ENCODE results near the gene KCTD17.

The KCTD17 gene

DNA sequence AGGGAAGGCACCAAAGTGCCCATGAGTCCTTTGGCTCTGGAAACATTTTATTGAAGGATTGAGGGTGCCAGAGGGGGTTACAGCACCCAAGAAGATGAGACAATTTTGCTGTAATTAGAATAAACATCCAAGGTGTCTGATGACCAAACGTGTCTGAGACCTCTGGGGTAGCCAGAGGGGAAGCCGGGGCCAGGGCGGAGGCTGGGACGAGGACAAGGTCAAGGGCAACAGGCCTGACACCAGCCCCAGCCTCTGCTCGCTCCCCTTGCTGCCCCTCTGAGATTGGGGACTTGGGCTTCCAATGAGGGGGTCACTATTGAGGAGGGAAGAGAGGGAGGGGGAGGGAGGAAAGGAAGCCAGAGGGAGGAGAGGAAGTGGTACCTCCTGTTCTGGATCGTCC is 32.4 kb downstream of the KCTD17 start:
- no peak for ATAC-seq (replicated peaks; ENCODE audit: extremely low read depth, poor library complexity, severe bottlenecking)
- Mint-ChIP-seq H3K27ac (ENCODE audit: low read depth) (peak overlapping the region; percentile 75), H3K4me3 (no peak overlapping the region), H3K36me3 (ENCODE audit: insufficient read depth) (peaks cover 16% of the 10 kb centered on the region), H3K9me3 (no peaks in the 10 kb centered on the region), H3K4me1 (peaks cover 23% of the 10 kb centered on the region), H3K27me3 (peaks cover 12% of the 10 kb centered on the region)
- no peak for DNase-seq (ENCODE audit: low spot score in 2 of 2)

DNA sequence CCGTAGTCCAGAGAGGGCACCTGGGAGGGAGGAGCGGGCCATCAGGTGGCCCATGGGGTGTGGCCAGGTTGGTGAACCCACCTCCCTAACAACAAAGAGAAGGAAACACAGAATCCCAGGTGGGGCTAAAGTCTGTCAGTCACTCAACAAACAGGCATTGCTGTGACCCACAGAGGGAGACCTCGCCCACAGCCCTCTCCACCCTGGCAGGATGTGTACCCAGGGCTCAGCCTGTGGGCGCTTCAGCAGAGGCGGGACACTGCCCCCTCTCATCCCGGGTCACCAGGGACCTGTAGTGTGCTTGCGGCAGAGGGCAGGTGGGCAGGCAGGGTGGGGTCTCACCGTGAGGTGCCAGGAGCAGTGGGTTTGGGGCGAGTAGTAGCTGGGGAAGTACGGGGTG is 32.8 kb downstream of the KCTD17 start:
- H3K9me3 Mint-ChIP-seq: no peaks in the 10 kb centered on the region
- ATAC-seq (replicated peaks; ENCODE audit: extremely low read depth, poor library complexity, severe bottlenecking) (no peak), DNase-seq (ENCODE audit: low spot score in 2 of 2) (no peak)
- peaks cover 12% of the 10 kb centered on the region for H3K36me3 Mint-ChIP-seq (ENCODE audit: insufficient read depth)
- H3K4me3 Mint-ChIP-seq: no peak overlapping the region
- H3K4me1 Mint-ChIP-seq: peaks cover 18% of the 10 kb centered on the region
- peaks cover 12% of the 10 kb centered on the region for H3K27me3 Mint-ChIP-seq
- no peak overlapping the region for H3K27ac Mint-ChIP-seq (ENCODE audit: low read depth)

DNA sequence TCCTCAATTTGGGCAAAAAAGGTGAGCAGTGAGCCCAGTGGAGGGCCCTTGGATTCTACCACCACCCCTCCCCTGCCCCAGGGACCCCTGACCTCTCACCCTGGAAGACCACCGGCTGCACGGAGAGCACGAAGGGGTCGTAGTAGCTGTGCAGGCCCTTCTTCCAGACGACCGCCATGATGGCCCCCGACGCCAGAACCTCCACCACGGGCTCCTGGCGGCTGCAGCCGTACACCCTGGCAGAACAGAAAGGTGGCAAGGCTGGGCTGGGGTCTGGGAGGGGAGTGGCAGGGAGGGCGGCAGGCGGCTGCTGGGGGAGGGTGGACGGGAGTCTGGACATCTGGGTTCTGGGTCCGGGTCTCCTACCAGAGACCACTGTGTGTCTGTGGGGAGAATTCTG is 34.6 kb downstream of the KCTD17 start:
- ATAC-seq (replicated peaks; ENCODE audit: extremely low read depth, poor library complexity, severe bottlenecking): no peak
- Mint-ChIP-seq H3K9me3 (no peaks in the 10 kb centered on the region), H3K4me1 (peaks cover 6% of the 10 kb centered on the region), H3K27me3 (peaks cover 12% of the 10 kb centered on the region), H3K27ac (ENCODE audit: low read depth) (no peak overlapping the region), H3K36me3 (ENCODE audit: insufficient read depth) (peaks cover 1% of the 10 kb centered on the region), H3K4me3 (no peak overlapping the region)
- no peak for DNase-seq (ENCODE audit: low spot score in 2 of 2)

DNA sequence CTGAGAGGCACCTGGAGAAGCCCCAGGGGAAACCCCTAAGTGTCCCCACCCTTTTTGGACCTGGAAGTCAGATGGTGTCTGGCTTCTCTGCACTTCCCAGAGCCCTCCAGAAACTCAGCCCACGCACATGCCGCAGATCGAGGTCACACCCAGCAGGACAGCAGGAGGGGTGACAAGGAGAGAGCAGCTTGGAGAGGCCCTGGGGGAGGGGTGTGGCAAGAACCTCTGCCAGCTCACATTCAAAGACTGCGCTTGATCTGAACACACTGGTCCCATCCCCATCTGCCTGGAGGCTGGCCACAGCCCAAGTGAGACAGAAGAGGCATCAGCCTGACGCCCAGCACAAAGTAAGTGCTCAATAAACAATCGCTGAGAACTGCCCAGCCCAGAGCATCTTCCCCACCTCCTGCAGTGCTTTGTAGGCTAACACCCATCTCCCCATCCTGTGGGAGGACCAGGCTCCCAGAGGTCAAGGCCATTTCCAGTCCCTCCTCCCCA is 36.6 kb downstream of the KCTD17 start:
- Mint-ChIP-seq H3K4me3 (no peak overlapping the region), H3K4me1 (peaks cover 6% of the 10 kb centered on the region)
- no peak for ATAC-seq (replicated peaks; ENCODE audit: extremely low read depth, poor library complexity, severe bottlenecking)

DNA sequence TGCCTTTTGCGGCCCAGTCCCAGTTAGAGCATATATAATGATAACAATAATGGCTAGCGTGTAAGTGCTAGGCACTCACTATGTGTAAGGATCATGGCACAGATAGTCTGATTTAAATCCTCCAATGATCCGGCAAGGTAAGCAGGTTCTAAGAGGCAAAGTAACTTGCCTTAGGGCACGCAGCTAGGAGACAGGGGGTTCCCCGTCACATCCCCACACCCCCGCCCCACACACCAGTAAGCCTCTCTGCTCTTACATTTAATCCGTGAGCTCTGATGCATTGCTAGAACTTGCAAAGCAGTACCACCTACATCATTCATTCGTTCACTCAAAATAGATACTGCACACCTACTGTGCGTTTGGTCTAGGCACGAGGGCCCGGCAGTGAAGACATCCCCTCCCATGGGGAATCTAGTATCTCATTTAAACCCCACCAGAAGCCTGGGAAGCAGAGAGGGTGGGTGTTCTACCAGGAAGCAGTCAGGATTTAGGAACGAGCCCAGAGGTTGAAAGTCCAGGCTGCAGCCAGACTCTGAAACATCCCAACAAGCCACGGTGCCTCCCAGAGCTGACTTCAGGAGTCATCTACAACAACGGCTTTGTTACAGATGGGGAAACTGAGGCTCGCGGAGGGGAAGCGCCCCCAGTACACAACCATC is 37.3 kb downstream of the KCTD17 start:
- DNase-seq (ENCODE audit: low spot score in 2 of 2): no peak
- H3K27ac Mint-ChIP-seq (ENCODE audit: low read depth): no peak overlapping the region
- peaks cover 6% of the 10 kb centered on the region for H3K4me1 Mint-ChIP-seq
- no peaks in the 10 kb centered on the region for H3K9me3 Mint-ChIP-seq
- no peaks in the 10 kb centered on the region for H3K36me3 Mint-ChIP-seq (ENCODE audit: insufficient read depth)
- peaks cover 13% of the 10 kb centered on the region for H3K27me3 Mint-ChIP-seq
- no peak for ATAC-seq (replicated peaks; ENCODE audit: extremely low read depth, poor library complexity, severe bottlenecking)
- H3K4me3 Mint-ChIP-seq: no peak overlapping the region

More for the DNA sequence above, 36.6 kb downstream of the KCTD17 start:
- no peak for DNase-seq (ENCODE audit: low spot score in 2 of 2)
- Mint-ChIP-seq H3K36me3 (ENCODE audit: insufficient read depth) (no peaks in the 10 kb centered on the region), H3K9me3 (no peaks in the 10 kb centered on the region), H3K27ac (ENCODE audit: low read depth) (no peak overlapping the region), H3K27me3 (peaks cover 12% of the 10 kb centered on the region)

DNA sequence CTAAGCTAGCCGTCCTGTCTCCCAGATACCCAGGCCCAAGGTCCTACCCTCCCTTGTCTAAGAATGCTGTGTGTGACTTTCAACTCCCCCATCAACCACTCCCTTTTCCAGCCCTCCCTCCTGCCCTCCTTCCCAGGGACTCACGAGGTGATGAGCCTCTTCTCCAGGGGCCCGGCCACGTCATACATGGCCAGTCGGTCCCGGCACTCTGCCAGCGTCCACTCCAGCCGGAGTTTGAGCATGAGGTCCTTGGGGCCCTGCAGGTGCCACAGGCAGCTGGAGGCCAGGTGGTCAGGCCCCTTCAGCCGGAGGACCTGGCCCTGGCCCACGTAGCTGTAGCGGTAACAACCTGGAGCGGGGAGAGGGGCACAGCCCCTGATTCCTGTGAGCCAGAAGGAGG is 37.9 kb downstream of the KCTD17 start:
- H3K4me3 Mint-ChIP-seq: no peak overlapping the region
- H3K4me1 Mint-ChIP-seq: peaks cover 6% of the 10 kb centered on the region
- ATAC-seq (replicated peaks; ENCODE audit: extremely low read depth, poor library complexity, severe bottlenecking) (no peak), DNase-seq (ENCODE audit: low spot score in 2 of 2) (no peak)
- H3K9me3 Mint-ChIP-seq: no peaks in the 10 kb centered on the region
- no peak overlapping the region for H3K27ac Mint-ChIP-seq (ENCODE audit: low read depth)
- no peaks in the 10 kb centered on the region for H3K36me3 Mint-ChIP-seq (ENCODE audit: insufficient read depth)
- peaks cover 18% of the 10 kb centered on the region for H3K27me3 Mint-ChIP-seq

DNA sequence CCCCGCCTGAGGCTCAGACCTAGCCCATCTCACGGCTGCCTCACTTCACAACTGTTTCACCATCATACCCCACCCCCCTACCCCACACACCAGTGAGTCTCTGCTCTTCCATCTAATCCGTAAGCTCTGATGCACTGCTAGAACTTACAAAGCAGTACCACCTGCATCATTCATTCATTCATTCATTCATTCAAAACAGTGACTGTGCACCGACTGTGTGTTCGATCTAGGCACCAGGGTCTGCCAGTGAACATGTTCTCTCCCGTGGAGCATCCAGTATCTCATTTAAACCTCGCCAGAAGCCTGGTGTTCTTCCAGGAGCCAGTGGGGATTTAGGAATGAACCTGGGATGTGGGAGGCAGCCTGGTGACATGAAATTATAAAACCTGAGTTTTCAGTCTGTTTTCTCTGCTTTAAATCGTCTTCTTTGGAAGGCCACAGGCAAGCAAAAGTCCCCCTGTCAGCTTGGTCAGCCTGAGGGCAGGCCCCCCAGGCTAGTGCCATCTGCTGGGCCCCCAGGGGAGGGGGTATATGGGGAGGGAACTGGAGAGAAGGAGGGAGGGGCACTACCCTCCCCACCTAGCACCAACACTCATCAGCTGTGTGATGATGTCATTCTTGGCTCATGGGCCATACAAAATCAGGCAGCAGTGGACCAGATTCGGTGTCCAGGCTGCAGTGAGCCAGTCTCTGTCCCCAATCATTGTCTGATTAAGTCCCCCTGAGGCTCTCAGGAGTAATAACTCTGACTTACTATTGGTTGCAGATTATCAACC is 39.6 kb downstream of the KCTD17 start:
- Mint-ChIP-seq H3K36me3 (ENCODE audit: insufficient read depth) (no peaks in the 10 kb centered on the region), H3K4me1 (peaks cover 6% of the 10 kb centered on the region), H3K9me3 (no peaks in the 10 kb centered on the region), H3K27me3 (peaks cover 34% of the 10 kb centered on the region), H3K27ac (ENCODE audit: low read depth) (no peak overlapping the region), H3K4me3 (no peak overlapping the region)
- DNase-seq (ENCODE audit: low spot score in 2 of 2) (no peak), ATAC-seq (replicated peaks; ENCODE audit: extremely low read depth, poor library complexity, severe bottlenecking) (no peak)

DNA sequence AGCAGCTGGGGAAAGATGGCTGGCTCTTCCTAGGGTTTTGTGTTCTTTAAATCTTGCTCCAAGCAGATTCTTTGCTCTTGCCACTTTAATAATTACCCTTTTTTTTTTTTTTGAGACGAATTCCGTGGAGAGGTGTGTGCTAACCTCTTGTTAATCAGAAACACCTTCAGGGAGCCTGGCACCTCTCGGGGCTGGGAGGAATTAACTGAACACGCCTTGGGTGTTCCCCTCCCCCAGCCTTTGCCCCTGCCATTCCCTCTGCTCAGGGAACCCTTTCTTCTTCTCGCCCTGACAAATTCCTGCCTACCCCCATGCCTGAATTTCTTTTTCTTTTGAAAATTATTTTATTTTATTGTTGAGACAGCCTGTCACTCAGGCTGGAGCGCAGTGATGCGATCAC is 40.5 kb downstream of the KCTD17 start:
- H3K4me1 Mint-ChIP-seq: peaks cover 6% of the 10 kb centered on the region
- H3K27me3 Mint-ChIP-seq: peaks cover 43% of the 10 kb centered on the region
- no peak overlapping the region for H3K4me3 Mint-ChIP-seq
- no peaks in the 10 kb centered on the region for H3K9me3 Mint-ChIP-seq
- no peak overlapping the region for H3K27ac Mint-ChIP-seq (ENCODE audit: low read depth)
- H3K36me3 Mint-ChIP-seq (ENCODE audit: insufficient read depth): no peaks in the 10 kb centered on the region
- DNase-seq (ENCODE audit: low spot score in 2 of 2) (no peak), ATAC-seq (replicated peaks; ENCODE audit: extremely low read depth, poor library complexity, severe bottlenecking) (no peak)

DNA sequence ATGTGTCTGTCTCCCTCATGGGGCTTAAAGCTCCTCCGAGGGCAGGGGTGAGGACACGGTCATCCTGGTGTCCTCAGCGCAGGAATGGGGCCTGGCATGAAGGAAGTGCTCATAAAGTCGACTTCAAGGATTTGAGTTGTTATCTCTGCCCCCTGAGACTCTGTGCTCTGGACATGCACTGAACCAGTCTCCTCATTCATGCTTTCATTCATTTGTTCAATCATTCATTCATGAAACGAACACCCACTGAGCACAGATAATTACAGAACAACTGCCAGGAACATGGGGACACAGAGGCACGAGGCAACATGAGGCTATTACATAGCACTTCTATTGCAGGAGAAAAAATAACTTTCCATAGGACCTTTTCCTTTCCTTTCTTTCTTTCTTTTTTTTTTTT is 41.5 kb downstream of the KCTD17 start:
- Mint-ChIP-seq H3K36me3 (ENCODE audit: insufficient read depth) (no peaks in the 10 kb centered on the region), H3K9me3 (no peaks in the 10 kb centered on the region), H3K27ac (ENCODE audit: low read depth) (no peak overlapping the region), H3K27me3 (peaks cover 40% of the 10 kb centered on the region), H3K4me1 (peaks cover 6% of the 10 kb centered on the region), H3K4me3 (no peak overlapping the region)
- ATAC-seq (replicated peaks; ENCODE audit: extremely low read depth, poor library complexity, severe bottlenecking) (no peak), DNase-seq (ENCODE audit: low spot score in 2 of 2) (no peak)

DNA sequence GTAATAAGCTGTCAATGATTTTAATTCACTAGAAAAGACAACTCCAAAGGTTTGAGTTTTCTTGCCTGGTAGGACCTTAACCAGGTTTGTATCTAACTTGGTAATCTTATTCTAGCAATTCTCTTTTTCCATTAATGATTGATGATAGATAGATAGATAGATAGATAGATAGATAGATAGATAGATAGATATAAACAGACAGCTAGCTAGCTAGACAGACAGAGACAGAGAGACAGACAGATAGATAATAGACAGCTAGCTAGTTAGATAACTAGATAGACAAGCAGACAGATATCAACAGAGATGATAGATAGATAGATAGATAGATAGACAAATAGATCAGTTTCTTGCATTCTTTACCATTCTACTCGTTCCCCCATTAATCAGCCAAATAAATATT is 42.7 kb downstream of the KCTD17 start:
- DNase-seq (ENCODE audit: low spot score in 2 of 2): no peak
- peaks cover 9% of the 10 kb centered on the region for H3K4me1 Mint-ChIP-seq

DNA sequence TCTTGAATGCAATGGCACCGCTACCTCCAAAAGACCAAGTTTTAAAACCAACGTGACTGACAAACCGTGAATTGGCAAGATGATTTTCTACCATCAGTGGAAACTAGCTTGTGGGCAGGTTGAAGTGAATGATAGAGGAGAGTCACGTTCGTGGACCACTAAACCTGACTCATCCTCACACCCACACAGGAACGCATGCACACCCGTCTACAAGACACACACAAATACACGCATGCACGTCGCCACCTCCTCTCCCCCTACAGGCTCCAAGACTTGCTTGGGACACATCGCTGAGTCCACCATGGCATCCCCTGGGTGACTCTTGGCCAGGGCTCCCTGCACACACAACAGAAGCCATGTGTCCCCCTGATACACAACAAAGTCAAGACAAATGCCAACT is 43.6 kb downstream of the KCTD17 start:
- Mint-ChIP-seq H3K4me3 (no peak overlapping the region), H3K27me3 (peaks cover 33% of the 10 kb centered on the region), H3K36me3 (ENCODE audit: insufficient read depth) (no peaks in the 10 kb centered on the region), H3K4me1 (peaks cover 9% of the 10 kb centered on the region), H3K27ac (ENCODE audit: low read depth) (no peak overlapping the region), H3K9me3 (no peaks in the 10 kb centered on the region)
- no peak for ATAC-seq (replicated peaks; ENCODE audit: extremely low read depth, poor library complexity, severe bottlenecking)
- no peak for DNase-seq (ENCODE audit: low spot score in 2 of 2)

More for the DNA sequence above, 42.7 kb downstream of the KCTD17 start:
- no peak for ATAC-seq (replicated peaks; ENCODE audit: extremely low read depth, poor library complexity, severe bottlenecking)
- Mint-ChIP-seq H3K36me3 (ENCODE audit: insufficient read depth) (no peaks in the 10 kb centered on the region), H3K4me3 (no peak overlapping the region), H3K27me3 (peaks cover 33% of the 10 kb centered on the region), H3K9me3 (no peaks in the 10 kb centered on the region), H3K27ac (ENCODE audit: low read depth) (no peak overlapping the region)

DNA sequence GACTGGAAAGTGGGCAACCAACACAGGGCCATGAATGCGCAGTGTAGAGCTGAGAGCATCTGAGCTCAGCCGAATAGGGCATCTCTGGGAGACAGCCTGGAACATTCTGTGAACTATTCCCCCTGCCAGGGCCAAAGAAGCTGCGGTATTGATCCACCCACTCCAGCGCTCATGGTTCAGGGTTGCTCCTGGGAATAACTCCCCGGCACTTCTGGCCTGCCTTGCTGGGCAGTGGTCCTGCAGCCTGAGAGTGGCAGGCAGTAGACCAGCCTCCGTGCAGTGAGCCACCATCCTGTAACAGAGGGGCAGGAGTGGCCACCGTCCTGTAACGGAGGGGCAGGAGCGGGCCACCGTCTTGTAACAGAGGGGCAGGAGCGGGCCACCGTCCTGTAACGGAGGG is 45.8 kb downstream of the KCTD17 start:
- Mint-ChIP-seq H3K27me3 (peaks cover 33% of the 10 kb centered on the region), H3K27ac (ENCODE audit: low read depth) (no peak overlapping the region), H3K4me1 (peaks cover 9% of the 10 kb centered on the region), H3K4me3 (no peak overlapping the region), H3K9me3 (no peaks in the 10 kb centered on the region), H3K36me3 (ENCODE audit: insufficient read depth) (no peaks in the 10 kb centered on the region)
- ATAC-seq (replicated peaks; ENCODE audit: extremely low read depth, poor library complexity, severe bottlenecking) (no peak), DNase-seq (ENCODE audit: low spot score in 2 of 2) (no peak)

DNA sequence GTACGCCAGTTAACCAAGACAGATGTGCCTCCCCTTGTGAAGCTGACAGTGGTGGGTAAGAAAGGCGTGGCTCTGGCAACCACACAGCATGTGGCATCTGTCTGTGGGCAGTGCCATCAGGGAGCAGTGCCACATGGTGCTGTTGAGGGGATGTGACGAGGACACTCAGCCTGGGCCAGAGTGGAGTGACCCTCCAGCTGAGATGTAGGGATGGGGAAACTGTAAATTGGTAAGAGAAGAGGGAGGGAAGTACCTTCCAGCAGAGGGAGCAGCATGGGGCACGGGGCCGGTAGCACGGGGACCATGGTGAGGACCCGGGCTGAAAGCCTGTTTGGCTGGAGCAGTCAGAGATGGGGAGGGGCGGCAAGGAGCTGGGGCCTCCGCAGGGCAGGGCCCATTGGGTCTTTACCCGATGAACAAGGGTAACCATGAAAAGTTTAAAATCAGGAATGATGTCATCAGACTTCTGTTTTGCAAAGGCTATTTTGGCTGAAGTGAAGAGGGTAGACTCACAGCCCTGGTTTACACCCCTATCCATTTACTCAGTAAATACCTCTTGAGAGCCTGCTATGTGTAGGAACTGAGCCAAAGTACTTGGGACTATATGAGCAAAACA is 47.5 kb downstream of the KCTD17 start:
- H3K4me1 Mint-ChIP-seq: peaks cover 9% of the 10 kb centered on the region
- DNase-seq (ENCODE audit: low spot score in 2 of 2): no peak
- H3K36me3 Mint-ChIP-seq (ENCODE audit: insufficient read depth): no peaks in the 10 kb centered on the region
- H3K27me3 Mint-ChIP-seq: peaks cover 31% of the 10 kb centered on the region
- no peaks in the 10 kb centered on the region for H3K9me3 Mint-ChIP-seq
- H3K4me3 Mint-ChIP-seq: no peak overlapping the region
- ATAC-seq (replicated peaks; ENCODE audit: extremely low read depth, poor library complexity, severe bottlenecking): no peak
- no peak overlapping the region for H3K27ac Mint-ChIP-seq (ENCODE audit: low read depth)
